A673 (cell line): ENCODE measurements around the gene DAB2IP.

ENCODE experiments used
- CTCF ChIP-seq: fragments of 300-800, 200-600 bp; sonication (generic); conservative IDR thresholded peaks from 2 replicates; pipeline ENCODE4 v1.5.1; 2017; ENCODE audit warnings: low read depth, mild to moderate bottlenecking, antibody characterized with exemption, low read length, moderate library complexity, mixed read lengths
- EZH2 ChIP-seq: fragments of 200-600 bp; sonication (generic); IDR thresholded peaks from 2 replicates; pipeline ENCODE4 v1.6.1; 2017; ENCODE audit warnings: borderline replicate concordance, low read depth, mild to moderate bottlenecking, mixed read lengths, antibody characterized with exemption, low read length; ENCODE audit not compliant: poor library complexity, severe bottlenecking

- no peak for TF ChIP-seq EZH2
- TF ChIP-seq CTCF: no peak
Measured at GRCh38 chr9:121690316-121690715, 38.9 kb downstream of the DAB2IP start.
